Peyer's patch (tissue), 4 donors: ENCODE measurements around the gene PRICKLE4. TPM values are rescaled to one million over a fixed set of nuclear protein-coding genes. Genes with fewer than 3 reads are reported as not detected.
A peak's percentile ranks its signal among the peaks of the same experiment; 100 is the strongest.

ENCODE experiments used
- DNase-seq, 3 donors: peaks; one replicate each; pipeline ENCODE4 v3.0.0-alpha.2; 2017 to 2019
- H3K27ac ChIP-seq, 4 donors: fragments of 200-600 bp; sonication (generic); one replicate each; pipeline ENCODE4 v1.5.1; 2016 to 2019
- H3K27me3 ChIP-seq, 2 donors: fragments of 200-600 bp; sonication (generic); one replicate each; pipeline ENCODE4 v1.5.1; 2019
- H3K36me3 ChIP-seq, 3 donors: fragments of 200-600 bp; sonication (generic); one replicate each; pipeline ENCODE4 v1.5.1; 2016 to 2019
- H3K4me1 ChIP-seq, 4 donors: fragments of 200-600 bp; sonication (generic); one replicate each; pipeline ENCODE4 v1.5.1; 2016 to 2019
- H3K4me3 ChIP-seq, 4 donors: fragments of 200-600 bp; sonication (generic); 1 replicate in 3 of 4; 2 replicates in 1 of 4; pipeline ENCODE4 v1.5.1; 2016 to 2019; ENCODE audit warnings: mild to moderate bottlenecking in 1 of 4
- H3K9me3 ChIP-seq, 4 donors: fragments of 200-600 bp; sonication (generic); one replicate each; pipeline ENCODE4 v1.5.1; 2016 to 2019; ENCODE audit warnings: mild to moderate bottlenecking in 1 of 4
- POLR2A ChIP-seq, 2 donors: fragments of 450-650 bp; IDR thresholded peaks; one replicate each; pipeline ENCODE4 v1.5.1; 2017; ENCODE audit warnings: antibody characterized with exemption in 2 of 2, mild to moderate bottlenecking in 2 of 2, moderate library complexity in 2 of 2
- total RNA-seq, 4 donors: library from RNA; depleted of rRNA; stranded (reverse); fragments of >200 nt; gene quantifications; one replicate each; pipeline ENCODE4 v1.1.0, GENCODE V29; 2016
- TF ChIP-seq, protein P1 (sequence below), 6 experiments: fragments of 450-650 bp in 4 of 6; fragments of 200-600 bp in 2 of 6; sonication (generic) in 1 of 6; IDR thresholded peaks; one replicate each; pipeline ENCODE4 v1.5.1; 2017 to 2019; ENCODE audit warnings: antibody characterized with exemption in 6 of 6, mild to moderate bottlenecking in 3 of 6, moderate library complexity in 1 of 6

The PRICKLE4 gene
- total RNA-seq, 4 donors from 2014 or later, result 3.8 to 23.4 (median 16.8) TPM

DNA sequence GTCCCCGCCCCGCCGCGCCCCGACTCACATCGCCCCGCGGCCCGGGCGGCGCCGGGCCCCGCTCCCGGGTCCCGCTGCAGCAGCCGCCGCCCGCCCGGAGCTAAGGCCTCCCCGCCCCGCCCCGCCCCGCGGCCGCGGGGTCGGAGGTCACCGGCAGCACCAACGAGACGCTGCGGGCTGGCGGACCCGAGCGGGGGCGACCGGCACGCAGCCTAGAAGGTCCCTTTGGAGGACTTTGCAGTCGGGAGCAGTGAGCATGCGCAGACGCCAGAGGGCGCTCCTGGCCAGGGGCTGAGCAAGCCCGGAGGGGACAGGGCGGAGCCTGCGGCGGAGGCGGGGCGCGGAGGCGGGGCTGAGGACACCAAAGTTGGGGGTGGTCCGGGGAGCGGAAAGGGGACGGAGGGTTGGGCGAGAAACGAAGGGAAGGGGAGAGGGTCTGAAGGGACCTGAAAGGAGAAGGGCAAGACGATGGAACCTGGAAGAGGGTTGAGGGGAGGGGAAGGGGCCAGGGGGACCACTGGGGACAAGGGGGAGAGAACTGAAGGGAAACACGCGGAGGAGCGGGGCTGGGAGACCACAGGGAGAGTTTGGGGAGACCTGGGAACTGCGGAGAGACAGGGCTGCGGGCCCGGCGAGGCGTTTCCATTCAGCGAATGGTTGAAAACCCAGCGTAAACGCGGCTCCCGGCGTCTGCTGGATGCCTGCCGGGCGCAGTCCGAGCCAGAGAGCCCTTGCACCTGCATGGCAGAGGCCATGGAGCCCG lies 613 bp upstream of the PRICKLE4 start, which contains the start of gene FRS3:
FRS3 (minus strand) TSS at position 113 of the 763 bp plus-strand sequence. CDS start 2,913 bp downstream, outside the sequence.
- Histone ChIP-seq H3K4me3 (peak within 1 kb of the TSS; percentile 58 to 86 (median 67)), H3K36me3 (peaks cover 0 to 14% (median 0%) of the 10 kb centered on the region in 3 donors), H3K27ac (peak within 1 kb of the TSS; percentile 63 to 77 (median 72)), H3K4me1 (peaks cover 0 to 19% (median 3%) of the 10 kb centered on the region in 4 donors), H3K27me3 (no peaks in the 10 kb centered on the region), H3K9me3 (no peaks in the 10 kb centered on the region)
- peak in 1 of 2 donors; percentile 33 for TF ChIP-seq POLR2A (IDR thresholded peaks at IDR 0.05)
- TF ChIP-seq, protein P1, sequence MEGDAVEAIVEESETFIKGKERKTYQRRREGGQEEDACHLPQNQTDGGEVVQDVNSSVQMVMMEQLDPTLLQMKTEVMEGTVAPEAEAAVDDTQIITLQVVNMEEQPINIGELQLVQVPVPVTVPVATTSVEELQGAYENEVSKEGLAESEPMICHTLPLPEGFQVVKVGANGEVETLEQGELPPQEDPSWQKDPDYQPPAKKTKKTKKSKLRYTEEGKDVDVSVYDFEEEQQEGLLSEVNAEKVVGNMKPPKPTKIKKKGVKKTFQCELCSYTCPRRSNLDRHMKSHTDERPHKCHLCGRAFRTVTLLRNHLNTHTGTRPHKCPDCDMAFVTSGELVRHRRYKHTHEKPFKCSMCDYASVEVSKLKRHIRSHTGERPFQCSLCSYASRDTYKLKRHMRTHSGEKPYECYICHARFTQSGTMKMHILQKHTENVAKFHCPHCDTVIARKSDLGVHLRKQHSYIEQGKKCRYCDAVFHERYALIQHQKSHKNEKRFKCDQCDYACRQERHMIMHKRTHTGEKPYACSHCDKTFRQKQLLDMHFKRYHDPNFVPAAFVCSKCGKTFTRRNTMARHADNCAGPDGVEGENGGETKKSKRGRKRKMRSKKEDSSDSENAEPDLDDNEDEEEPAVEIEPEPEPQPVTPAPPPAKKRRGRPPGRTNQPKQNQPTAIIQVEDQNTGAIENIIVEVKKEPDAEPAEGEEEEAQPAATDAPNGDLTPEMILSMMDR (IDR thresholded peaks at IDR 0.05), result peak; percentile 94 to 99 (median 97)
- DNase-seq, result peak; percentile 97 to 99 (median 99)

DNA sequence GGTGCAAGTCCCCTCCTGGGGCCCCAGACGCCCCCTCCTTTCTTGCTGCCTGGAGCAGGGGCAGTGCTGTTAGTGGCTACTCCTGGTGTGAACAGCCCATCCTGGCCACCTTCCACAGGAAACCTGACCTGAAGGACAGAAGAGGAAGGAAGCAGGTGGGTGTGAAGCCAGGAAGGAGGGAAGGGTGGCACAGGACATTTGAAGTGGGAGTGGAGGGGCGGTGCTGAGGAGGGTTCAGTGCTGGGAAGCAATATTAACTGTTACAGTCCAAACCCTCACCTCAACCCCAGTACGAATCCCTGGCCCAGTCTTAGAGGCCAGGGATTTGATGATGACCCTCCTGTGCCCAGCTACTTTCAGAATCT lies 766 bp downstream of the PRICKLE4 start:
- peaks cover 0 to 27% (median 5%) of the 10 kb centered on the region in 4 donors for H3K4me1 ChIP-seq
- DNase-seq, result no peak

GRCh38 chr6:41783106-41783780 lies 2.7 kb downstream of the PRICKLE4 start:
- Histone ChIP-seq H3K4me3 (no peak overlapping the region), H3K9me3 (no peaks in the 10 kb centered on the region), H3K27ac (no peak overlapping the region), H3K27me3 (no peaks in the 10 kb centered on the region), H3K4me1 (peaks cover 0 to 27% (median 6%) of the 10 kb centered on the region in 4 donors), H3K36me3 (no peaks in the 10 kb centered on the region)
- TF ChIP-seq POLR2A (IDR thresholded peaks at IDR 0.05), result no peak
- TF ChIP-seq, protein P1 (IDR thresholded peaks at IDR 0.05), result no peak
- DNase-seq, result no peak

More for the DNA sequence above, 766 bp downstream of the PRICKLE4 start:
- H3K9me3 ChIP-seq, result no peaks in the 10 kb centered on the region
- H3K4me3 ChIP-seq, result peak overlapping the region; percentile 58 to 86 (median 67)
- peaks cover 0 to 6% (median 0%) of the 10 kb centered on the region in 3 donors for H3K36me3 ChIP-seq
- TF ChIP-seq POLR2A (IDR thresholded peaks at IDR 0.05), result no peak
- TF ChIP-seq, protein P1 (IDR thresholded peaks at IDR 0.05), result no peak
- peak overlapping the region in 2 of 4 donors; percentile 76 to 77 for H3K27ac ChIP-seq
- H3K27me3 ChIP-seq, result no peaks in the 10 kb centered on the region

- Histone ChIP-seq H3K27me3 (no peaks in the 10 kb centered on the region), H3K4me1 (peaks cover 0 to 27% (median 8%) of the 10 kb centered on the region in 4 donors), H3K9me3 (no peaks in the 10 kb centered on the region), H3K4me3 (no peak overlapping the region), H3K27ac (no peak overlapping the region), H3K36me3 (peaks cover 0 to 4% (median 0%) of the 10 kb centered on the region in 3 donors)
- TF ChIP-seq, protein P1 (IDR thresholded peaks at IDR 0.05), result no peak
- TF ChIP-seq POLR2A (IDR thresholded peaks at IDR 0.05), result no peak
- DNase-seq, result no peak
Observed at GRCh38 chr6:41784581-41785171, 4.1 kb downstream of the PRICKLE4 start.

GRCh38 chr6:41785254-41785653 lies 4.7 kb downstream of the PRICKLE4 start:
- Histone ChIP-seq H3K27ac (no peak overlapping the region), H3K9me3 (no peaks in the 10 kb centered on the region), H3K4me1 (peaks cover 0 to 27% (median 8%) of the 10 kb centered on the region in 4 donors), H3K27me3 (no peaks in the 10 kb centered on the region), H3K36me3 (peaks cover 0 to 10% (median 0%) of the 10 kb centered on the region in 3 donors), H3K4me3 (no peak overlapping the region)
- no peak for DNase-seq
- TF ChIP-seq POLR2A (IDR thresholded peaks at IDR 0.05), result no peak
- TF ChIP-seq, protein P1 (IDR thresholded peaks at IDR 0.05), result no peak
